K562 (cell line): ENCODE results near the gene CALML3. TPM values are rescaled to one million over a fixed set of nuclear protein-coding genes. Genes with fewer than 3 reads are reported as not detected.
A peak's percentile ranks its signal among the peaks of the same experiment; 100 is the strongest.

Experiments used
- COPS2 ChIP-seq: fragments of 450-650 bp; conservative IDR thresholded peaks from 2 replicates; pipeline ENCODE4 v1.6.1; 2016; ENCODE audit warnings: mild to moderate bottlenecking, moderate library complexity
- DMBX1 ChIP-seq: fragments of 250-450 bp; sonication (Bioruptor Pico); IDR thresholded peaks from 2 replicates; pipeline ENCODE4 v1.8.0; 2022; ENCODE audit warnings: inconsistent platforms, mild to moderate bottlenecking, moderate library complexity, borderline replicate concordance
- IRF2 ChIP-seq: sonication (generic); formaldehyde crosslinking; IDR thresholded peaks from 2 replicates; pipeline ENCODE4 v1.8.1; 2022; ENCODE audit warnings: mild to moderate bottlenecking, missing genetic modification reagents
- NFYB ChIP-seq: IDR thresholded peaks from 2 replicates; pipeline ENCODE4 v1.6.1; 2011; ENCODE audit warnings: mild to moderate bottlenecking, moderate library complexity; ENCODE audit not compliant: insufficient read length; ENCODE audit errors: extremely low read depth
- PHB2 ChIP-seq: fragments of 450-650 bp; IDR thresholded peaks from 2 replicates; pipeline ENCODE4 v1.6.1; 2017; ENCODE audit warnings: low read depth
- PHF8 ChIP-seq: fragments of 200-600 bp; sonication (generic); IDR thresholded peaks from 2 replicates; pipeline ENCODE4 v1.6.1; 2012; ENCODE audit warnings: mixed run types, mild to moderate bottlenecking, inconsistent platforms, low read length, moderate library complexity, borderline replicate concordance
- RUNX1 ChIP-seq: sonication (generic); IDR thresholded peaks from 2 replicates; pipeline ENCODE4 v1.6.1; 2016; ENCODE audit warnings: antibody characterized with exemption, low read depth
- ZBTB7A ChIP-seq: IDR thresholded peaks from 2 replicates; pipeline ENCODE4 v1.6.1; 2011; ENCODE audit warnings: low read depth, mild to moderate bottlenecking, low read length, moderate library complexity, borderline replicate concordance; ENCODE audit not compliant: control insufficient read depth
- ZEB2 ChIP-seq: fragments of 450-650 bp; IDR thresholded peaks from 2 replicates; pipeline ENCODE4 v1.6.1; 2016
- ZNF586 ChIP-seq: fragments of 450-650 bp; formaldehyde crosslinking; conservative IDR thresholded peaks from 2 replicates; pipeline ENCODE4 v1.4.0; 2020; ENCODE audit warnings: mild to moderate bottlenecking, moderate library complexity
- ZNF696 ChIP-seq: fragments of 250-450 bp; sonication (Bioruptor Pico); conservative IDR thresholded peaks from 2 replicates; pipeline ENCODE4 v1.4.0; 2020; ENCODE audit warnings: mild to moderate bottlenecking, moderate library complexity
- polyA plus RNA-seq, 8 experiments: library from polyadenylated mRNA; depleted of rRNA in 4 of 8; stranded (reverse) in 5 of 8; unstranded in 3 of 8; fragments of >200 nt; fragmentation: Nextera tagmentation in 2 of 8; fragmentation: Illumina TruSeq in 1 of 8; extraction: Ambion mirVana in 2 of 8; extraction: Trizol in 1 of 8; gene quantifications; 2 replicates each; pipeline versions ENCODE4 v1.2.1 to v1.2.3, GENCODE V29; 2011 to 2014; ENCODE audit warnings: inconsistent platforms in 1 of 8, missing spikeins in 1 of 8
- total RNA-seq, 7 experiments: library from RNA; depleted of rRNA in 6 of 7; stranded (reverse); fragments of >200 nt in 6 of 7; fragmentation: Illumina TruSeq in 2 of 7; extraction: Trizol in 2 of 7; gene quantifications; 2 replicates each; pipeline versions ENCODE4 v1.2.1 to v1.2.3, GENCODE V29; 2011 to 2021; ENCODE audit warnings: low replicate concordance in 1 of 7
- TF ChIP-seq, protein P1 (sequence below): fragments of 250-450 bp; sonication (Bioruptor Pico); IDR thresholded peaks from 2 replicates; pipeline ENCODE4 v1.5.0; 2021; ENCODE audit warnings: mild to moderate bottlenecking, moderate library complexity
- TF ChIP-seq, protein P2 (sequence below): fragments of 250-450 bp; sonication (Bioruptor Pico); IDR thresholded peaks from 2 replicates; pipeline ENCODE4 v1.9.0; 2021; ENCODE audit warnings: mild to moderate bottlenecking, inconsistent platforms
- TF ChIP-seq, protein P3 (sequence below): sonication (generic); formaldehyde crosslinking; IDR thresholded peaks from 2 replicates; pipeline ENCODE4 v1.8.1; 2023; ENCODE audit warnings: mild to moderate bottlenecking, missing genetic modification reagents
- TF ChIP-seq, protein P4 (sequence below): fragments of 450-650 bp; IDR thresholded peaks from 2 replicates; pipeline ENCODE4 v1.7.0; 2016; ENCODE audit warnings: borderline replicate concordance
- TF ChIP-seq, protein P5 (sequence below): sonication (generic); formaldehyde crosslinking; IDR thresholded peaks from 2 replicates; pipeline ENCODE4 v1.5.0; 2020; ENCODE audit warnings: missing genetic modification reagents
- TF ChIP-seq, protein P6 (sequence below): fragments of 250-450 bp; sonication (Bioruptor Pico); IDR thresholded peaks from 2 replicates; pipeline ENCODE4 v1.9.0; 2021; ENCODE audit warnings: mild to moderate bottlenecking

Gene CALML3
- total and polyA plus RNA-seq, 9 of the 15 experiments (the other 6 are each of a cell fraction or from before 2014, with no cell fraction given), result not detected

DNA sequence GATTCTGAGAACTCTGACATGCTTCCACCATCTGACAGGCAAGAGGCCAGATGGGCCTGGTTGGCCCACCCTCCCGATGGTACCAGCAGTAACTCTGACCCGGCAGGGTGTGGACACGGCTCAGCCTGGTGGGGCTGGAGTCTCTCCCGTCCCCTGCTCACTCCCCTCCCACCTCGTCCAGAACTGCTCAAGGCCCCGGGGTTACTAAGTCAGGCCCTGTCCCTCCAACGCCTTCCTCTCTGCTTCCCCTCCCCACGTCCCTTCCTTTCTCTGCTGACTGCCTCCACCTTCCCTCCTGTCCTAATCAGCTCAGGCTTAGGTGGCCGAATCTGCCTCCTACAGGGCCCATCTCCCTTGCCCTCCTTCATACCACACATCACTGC lies 37.9 kb upstream of the CALML3 start (continued):
- TF ChIP-seq ZNF696 (CRISPR knock-in tag), result no peak
- TF ChIP-seq DMBX1 (CRISPR knock-in tag), result 0 out of 2 replicates have a peak, but pooled peaks have one; percentile 46
- TF ChIP-seq ZNF586 (CRISPR knock-in tag), result no peak
- no peak for TF ChIP-seq PHF8
- no peak for TF ChIP-seq RUNX1
- TF ChIP-seq ZBTB7A, result 0 out of 2 replicates have a peak, but pooled peaks have one; percentile 21
- peak; percentile 21; the same call in 1 of the 2 replicates for TF ChIP-seq PHB2
- TF ChIP-seq, protein P1, sequence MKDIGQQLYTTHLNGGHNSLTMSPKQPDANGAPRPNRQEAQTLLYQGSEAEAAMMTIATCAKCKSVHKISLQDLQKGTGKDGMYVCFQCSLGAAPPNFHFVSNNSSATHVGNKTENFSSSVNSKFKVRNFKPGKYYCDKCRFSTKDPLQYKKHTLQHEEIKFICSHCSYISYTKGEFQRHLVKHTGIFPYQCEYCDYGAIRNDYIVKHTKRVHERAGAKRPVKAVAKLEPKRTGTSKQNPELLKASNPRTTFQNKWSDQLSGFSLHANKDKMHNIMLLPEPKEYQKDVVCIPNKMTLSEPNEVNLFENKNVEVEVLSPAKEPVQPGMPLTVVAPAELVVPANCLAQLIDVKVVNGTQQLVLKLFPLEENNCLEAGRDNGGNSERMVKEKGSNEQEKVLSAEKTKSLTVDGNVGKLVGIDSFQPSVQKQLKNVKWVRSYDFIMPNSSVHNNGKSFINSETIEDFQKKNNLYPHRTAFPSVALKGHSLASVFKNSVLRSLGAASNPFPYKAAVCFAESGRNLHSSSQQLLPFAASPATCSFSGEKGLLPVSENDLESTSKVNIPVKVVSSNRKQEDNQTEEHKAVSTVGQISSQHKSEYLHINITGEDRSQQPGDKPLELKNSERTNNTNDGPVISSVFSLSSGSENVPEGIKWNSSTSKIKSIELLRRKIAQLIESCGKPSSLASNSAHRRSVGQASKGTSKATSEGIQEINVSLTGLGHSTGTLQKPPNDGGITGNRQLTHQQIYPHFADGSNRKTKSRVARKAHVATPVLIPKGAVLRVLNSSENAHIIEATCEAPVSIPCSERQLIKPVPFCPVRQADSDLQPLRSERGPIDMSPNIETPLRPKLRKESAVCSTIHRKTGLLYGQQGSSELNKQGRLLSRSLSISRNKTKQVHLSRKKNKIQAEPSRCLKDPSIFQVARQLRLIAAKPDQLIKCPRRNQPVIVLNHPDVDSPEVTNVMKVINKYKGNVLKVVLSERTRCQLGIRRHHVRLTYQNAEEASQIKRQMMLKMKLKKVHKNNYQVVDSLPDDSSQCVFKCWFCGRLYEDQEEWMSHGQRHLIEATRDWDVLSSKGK (CRISPR knock-in tag), result 0 out of 2 replicates have a peak, but pooled peaks have one; percentile 57
- TF ChIP-seq ZEB2, result no peak
- TF ChIP-seq, protein P2, sequence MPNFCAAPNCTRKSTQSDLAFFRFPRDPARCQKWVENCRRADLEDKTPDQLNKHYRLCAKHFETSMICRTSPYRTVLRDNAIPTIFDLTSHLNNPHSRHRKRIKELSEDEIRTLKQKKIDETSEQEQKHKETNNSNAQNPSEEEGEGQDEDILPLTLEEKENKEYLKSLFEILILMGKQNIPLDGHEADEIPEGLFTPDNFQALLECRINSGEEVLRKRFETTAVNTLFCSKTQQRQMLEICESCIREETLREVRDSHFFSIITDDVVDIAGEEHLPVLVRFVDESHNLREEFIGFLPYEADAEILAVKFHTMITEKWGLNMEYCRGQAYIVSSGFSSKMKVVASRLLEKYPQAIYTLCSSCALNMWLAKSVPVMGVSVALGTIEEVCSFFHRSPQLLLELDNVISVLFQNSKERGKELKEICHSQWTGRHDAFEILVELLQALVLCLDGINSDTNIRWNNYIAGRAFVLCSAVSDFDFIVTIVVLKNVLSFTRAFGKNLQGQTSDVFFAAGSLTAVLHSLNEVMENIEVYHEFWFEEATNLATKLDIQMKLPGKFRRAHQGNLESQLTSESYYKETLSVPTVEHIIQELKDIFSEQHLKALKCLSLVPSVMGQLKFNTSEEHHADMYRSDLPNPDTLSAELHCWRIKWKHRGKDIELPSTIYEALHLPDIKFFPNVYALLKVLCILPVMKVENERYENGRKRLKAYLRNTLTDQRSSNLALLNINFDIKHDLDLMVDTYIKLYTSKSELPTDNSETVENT (CRISPR knock-in tag), result 0 out of 2 replicates have a peak, but pooled peaks have one; percentile 35
- TF ChIP-seq, protein P3, sequence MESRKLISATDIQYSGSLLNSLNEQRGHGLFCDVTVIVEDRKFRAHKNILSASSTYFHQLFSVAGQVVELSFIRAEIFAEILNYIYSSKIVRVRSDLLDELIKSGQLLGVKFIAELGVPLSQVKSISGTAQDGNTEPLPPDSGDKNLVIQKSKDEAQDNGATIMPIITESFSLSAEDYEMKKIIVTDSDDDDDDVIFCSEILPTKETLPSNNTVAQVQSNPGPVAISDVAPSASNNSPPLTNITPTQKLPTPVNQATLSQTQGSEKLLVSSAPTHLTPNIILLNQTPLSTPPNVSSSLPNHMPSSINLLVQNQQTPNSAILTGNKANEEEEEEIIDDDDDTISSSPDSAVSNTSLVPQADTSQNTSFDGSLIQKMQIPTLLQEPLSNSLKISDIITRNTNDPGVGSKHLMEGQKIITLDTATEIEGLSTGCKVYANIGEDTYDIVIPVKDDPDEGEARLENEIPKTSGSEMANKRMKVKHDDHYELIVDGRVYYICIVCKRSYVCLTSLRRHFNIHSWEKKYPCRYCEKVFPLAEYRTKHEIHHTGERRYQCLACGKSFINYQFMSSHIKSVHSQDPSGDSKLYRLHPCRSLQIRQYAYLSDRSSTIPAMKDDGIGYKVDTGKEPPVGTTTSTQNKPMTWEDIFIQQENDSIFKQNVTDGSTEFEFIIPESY, result no peak
- TF ChIP-seq, protein P4, sequence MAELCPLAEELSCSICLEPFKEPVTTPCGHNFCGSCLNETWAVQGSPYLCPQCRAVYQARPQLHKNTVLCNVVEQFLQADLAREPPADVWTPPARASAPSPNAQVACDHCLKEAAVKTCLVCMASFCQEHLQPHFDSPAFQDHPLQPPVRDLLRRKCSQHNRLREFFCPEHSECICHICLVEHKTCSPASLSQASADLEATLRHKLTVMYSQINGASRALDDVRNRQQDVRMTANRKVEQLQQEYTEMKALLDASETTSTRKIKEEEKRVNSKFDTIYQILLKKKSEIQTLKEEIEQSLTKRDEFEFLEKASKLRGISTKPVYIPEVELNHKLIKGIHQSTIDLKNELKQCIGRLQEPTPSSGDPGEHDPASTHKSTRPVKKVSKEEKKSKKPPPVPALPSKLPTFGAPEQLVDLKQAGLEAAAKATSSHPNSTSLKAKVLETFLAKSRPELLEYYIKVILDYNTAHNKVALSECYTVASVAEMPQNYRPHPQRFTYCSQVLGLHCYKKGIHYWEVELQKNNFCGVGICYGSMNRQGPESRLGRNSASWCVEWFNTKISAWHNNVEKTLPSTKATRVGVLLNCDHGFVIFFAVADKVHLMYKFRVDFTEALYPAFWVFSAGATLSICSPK, result peak; percentile 37; the same call in 1 of the 2 replicates
- no peak for TF ChIP-seq COPS2
- no peak for TF ChIP-seq IRF2 (CRISPR knock-in tag)
- TF ChIP-seq NFYB, result no peak
- TF ChIP-seq, protein P5, sequence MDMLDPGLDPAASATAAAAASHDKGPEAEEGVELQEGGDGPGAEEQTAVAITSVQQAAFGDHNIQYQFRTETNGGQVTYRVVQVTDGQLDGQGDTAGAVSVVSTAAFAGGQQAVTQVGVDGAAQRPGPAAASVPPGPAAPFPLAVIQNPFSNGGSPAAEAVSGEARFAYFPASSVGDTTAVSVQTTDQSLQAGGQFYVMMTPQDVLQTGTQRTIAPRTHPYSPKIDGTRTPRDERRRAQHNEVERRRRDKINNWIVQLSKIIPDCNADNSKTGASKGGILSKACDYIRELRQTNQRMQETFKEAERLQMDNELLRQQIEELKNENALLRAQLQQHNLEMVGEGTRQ, result no peak
- TF ChIP-seq, protein P6, sequence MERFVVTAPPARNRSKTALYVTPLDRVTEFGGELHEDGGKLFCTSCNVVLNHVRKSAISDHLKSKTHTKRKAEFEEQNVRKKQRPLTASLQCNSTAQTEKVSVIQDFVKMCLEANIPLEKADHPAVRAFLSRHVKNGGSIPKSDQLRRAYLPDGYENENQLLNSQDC (CRISPR knock-in tag), result no peak
